ENCODE measurements around the gene PABPC1L. TPM values are rescaled to one million over a fixed set of nuclear protein-coding genes. Genes with fewer than 3 reads are reported as not detected.

PABPC1L gene
- total and polyA plus RNA-seq, 2 of the 13 experiments (the other 11 are each of a cell fraction or from before 2014, with no cell fraction given), result 30.8 to 252 TPM

- TF ChIP-seq MNT (IDR thresholded peaks at IDR 0.05) (no peak), ZNF7 (CRISPR knock-in tag; IDR thresholded peaks at IDR 0.05) (no peak)
Measured at GRCh38 chr20:44891826-44892225, 18.0 kb upstream of the PABPC1L start (continued).

- intact Hi-C loops (cut with micrococcal nuclease; ENCODE audit: unreplicated experiment), result no loop called here
- peak; percentile 21; the same call in 1 of the 3 replicates for ATAC-seq
- no peak overlapping the region for H2AFZ ChIP-seq (ENCODE audit: low read length)
- BruUV-seq (replicated peaks), result no TSS peak
- peaks cover 49% of the 10 kb centered on the region for H4K20me1 ChIP-seq (ENCODE audit: insufficient read depth, low read length)
- WGBS (ENCODE audit: low lambda C conversion rate), result 78% methylated on average over 2 of the region's 2 CpGs
- in situ Hi-C loops (cut with HindIII; ENCODE audit: extremely low pct_ligation_motif_present, low pct_unique_long_range_greater_than_20kb), result no loop called here
- CTCF ChIA-PET (ENCODE audit: low intra/inter-chr PET ratio, low total read pairs), result no interaction called here
- H3K4me1 ChIP-seq (ENCODE audit: insufficient read depth, low read length), result peaks cover 50% of the 10 kb centered on the region
- no peaks in the 10 kb centered on the region for H3K9me3 ChIP-seq (ENCODE audit: low read length)
- no peak overlapping the region for H3K4me2 ChIP-seq (ENCODE audit: low read depth, low read length)
- H3K9ac ChIP-seq (ENCODE audit: insufficient read depth, low read depth, low read length), result no peak overlapping the region
- no peak overlapping the region for H3K4me3 ChIP-seq (replicated peaks in 1 of 3; ENCODE audit: insufficient read depth in 1 of 3, low read depth in 2 of 3, low read length in 3 of 3)
- no peak for DNase-seq (ENCODE audit: low spot score)
- no peak for FAIRE-seq
- H3K79me2 ChIP-seq (ENCODE audit: insufficient read depth, low read length), result peaks cover 97% of the 10 kb centered on the region
- H3K36me3 ChIP-seq (replicated peaks in 1 of 2; ENCODE audit: control insufficient read depth in 1 of 2, insufficient read depth in 2 of 2, low read length in 2 of 2), result peaks cover 6 to 17% of the 10 kb centered on the region in 2 experiments; a peak in 4 of 5 replicates
- POLR2A ChIA-PET, result interaction anchor here (3.5 kb wide), 1 partner anchor 10 kb away, joined by 22 read pairs; the partner anchor contains the start of gene YWHAB
- no peaks in the 10 kb centered on the region for H3K27me3 ChIP-seq (ENCODE audit: control insufficient read depth in 1 of 2, insufficient read depth in 2 of 2, low read length in 2 of 2)
- H3K27ac ChIP-seq (ENCODE audit: extremely low read length, insufficient read depth, low read length), result no peak overlapping the region
- TF ChIP-seq ZMYM3 (CRISPR knock-in tag; IDR thresholded peaks at IDR 0.05) (no peak), KDM4B (CRISPR knock-in tag; IDR thresholded peaks at IDR 0.05) (no peak), U2AF1 (optimal IDR thresholded peaks at IDR 0.05; ENCODE audit: low read depth, low read length) (no peak), SP1 (IDR thresholded peaks at IDR 0.05) (no peak), SP1 (CRISPR knock-in tag; IDR thresholded peaks at IDR 0.05) (no peak), ISX (CRISPR knock-in tag; conservative IDR thresholded peaks at IDR 0.05) (no peak), ATM (IDR thresholded peaks at IDR 0.05; ENCODE audit: borderline replicate concordance) (no peak), SALL1 (CRISPR knock-in tag; IDR thresholded peaks at IDR 0.05) (no peak), KDM2A (CRISPR knock-in tag; IDR thresholded peaks at IDR 0.05; ENCODE audit: borderline replicate concordance, low read depth) (no peak), NCOA2 (CRISPR knock-in tag; IDR thresholded peaks at IDR 0.05) (no peak), POLR2A (IDR thresholded peaks at IDR 0.05; ENCODE audit: insufficient read depth in 1 of 2, low read depth in 2 of 2, low read length in 2 of 2) (no peak), ZBTB42 (CRISPR knock-in tag; IDR thresholded peaks at IDR 0.05) (no peak), THAP7 (CRISPR knock-in tag; IDR thresholded peaks at IDR 0.05) (no peak), IKZF4 (CRISPR knock-in tag; IDR thresholded peaks at IDR 0.05; ENCODE audit: borderline replicate concordance, low read depth, not compliant biosample characterization) (no peak), THAP9 (CRISPR knock-in tag; IDR thresholded peaks at IDR 0.05; ENCODE audit: borderline replicate concordance) (no peak), NAIF1 (CRISPR knock-in tag; IDR thresholded peaks at IDR 0.05; ENCODE audit: borderline replicate concordance) (0 out of 2 replicates have a peak, but pooled peaks have one; percentile 29), SAFB2 (CRISPR knock-in tag; IDR thresholded peaks at IDR 0.05; ENCODE audit: borderline replicate concordance, low read depth) (0 out of 2 replicates have a peak, but pooled peaks have one; percentile 26)
Measured at GRCh38 chr20:44894959-44895358, 14.9 kb upstream of the PABPC1L start.

Measured in HepG2 (cell line).